Uterus (tissue), 4 donors: ENCODE data around the gene KIF1A. TPM values are rescaled to one million over a fixed set of nuclear protein-coding genes. Genes with fewer than 3 reads are reported as not detected.
"Not testable (repeated sequence)": the region's sequence is repeated elsewhere in the genome, so short reads cannot be mapped to it uniquely, and the experiment has no call there.

Source experiments
- DNase-seq, 2 donors: peaks; one replicate each; pipeline ENCODE4 v3.0.0-alpha.2; 2019 to 2020
- H3K27ac ChIP-seq, 2 donors: fragments of 200-600 bp; sonication (generic); 1 replicate in 1 of 2; 2 replicates in 1 of 2; pipeline ENCODE4 v1.5.1; 2016 to 2018
- H3K27me3 ChIP-seq, 2 donors: fragments of 200-600 bp; sonication (generic); one replicate each; pipeline ENCODE4 v1.5.1; 2018 to 2019; ENCODE audit warnings: control low read depth in 1 of 2
- H3K36me3 ChIP-seq, 2 donors: fragments of 200-600 bp; sonication (generic); one replicate each; pipeline ENCODE4 v1.5.1; 2019; ENCODE audit warnings: control low read depth in 1 of 2
- H3K4me1 ChIP-seq, 2 donors: fragments of 200-600 bp; sonication (generic); one replicate each; pipeline ENCODE4 v1.5.1; 2018 to 2019; ENCODE audit warnings: control low read depth in 1 of 2
- H3K4me3 ChIP-seq, 2 donors: fragments of 200-600 bp; sonication (generic); 1 replicate in 1 of 2; 2 replicates in 1 of 2; pipeline ENCODE4 v1.5.1; 2018 to 2019; ENCODE audit warnings: mild to moderate bottlenecking in 1 of 2
- H3K9me3 ChIP-seq, 2 donors: fragments of 200-600 bp; sonication (generic); one replicate each; pipeline ENCODE4 v1.5.1; 2019; ENCODE audit warnings: control low read depth in 1 of 2
- POLR2A ChIP-seq, 2 donors: fragments of 450-650 bp; IDR thresholded peaks; one replicate each; pipeline ENCODE4 v1.6.1; 2016; ENCODE audit warnings: antibody characterized with exemption in 2 of 2, mild to moderate bottlenecking in 1 of 2, moderate library complexity in 1 of 2
- intact Hi-C: fragments of 100-400 bp; cut with DNase I; formaldehyde crosslinking; loops from one replicate; pipeline ENCODE4 v1.15.1; 2023; ENCODE audit warnings: low total_unique reads
- total RNA-seq, 4 donors: library from RNA; depleted of rRNA in 3 of 4; stranded (reverse); fragments of >200 nt in 3 of 4; gene quantifications; one replicate each; pipeline versions ENCODE4 v1.1.0 to v1.2.4, GENCODE V29; 2014 to 2023
- TF ChIP-seq, protein P1 (sequence below), 4 experiments: fragments of 200-600 bp in 2 of 4; fragments of 450-650 bp in 2 of 4; sonication (generic) in 2 of 4; IDR thresholded peaks; one replicate each; pipeline ENCODE4 v1.5.1; 2016 to 2019; ENCODE audit warnings: antibody characterized with exemption in 4 of 4, mild to moderate bottlenecking in 2 of 4, moderate library complexity in 1 of 4
- donor health status: DM: yes; HTN: yes; CAD: no.

The KIF1A gene
- total RNA-seq, 4 donors from 2014 or later, result 0.37 to 12.9 TPM; not detected in 2

DNA sequence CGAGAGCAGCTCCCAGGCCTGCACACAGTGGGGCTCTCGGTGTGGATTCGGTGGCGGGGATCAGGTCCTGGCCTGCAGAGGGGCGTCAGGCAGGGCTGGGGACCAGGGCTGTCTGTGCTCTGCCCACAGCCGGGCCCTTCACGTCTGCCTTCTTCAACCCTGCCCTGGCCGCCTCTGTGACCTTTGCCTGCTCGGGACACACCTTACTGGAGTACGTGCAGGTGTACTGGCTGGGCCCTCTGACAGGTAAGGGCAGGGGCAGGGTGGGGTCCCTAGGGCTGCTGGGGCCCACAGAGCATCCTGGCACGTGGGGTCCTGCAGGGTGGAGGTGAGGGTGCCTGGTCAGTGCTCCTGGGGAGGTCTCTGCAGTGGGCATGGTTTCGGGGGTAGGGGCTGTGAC, 125.7 kb downstream of the KIF1A start:
- H3K36me3 ChIP-seq, H3K4me1 ChIP-seq, H3K27ac ChIP-seq, intact Hi-C loops, H3K9me3 ChIP-seq, DNase-seq, H3K4me3 ChIP-seq, H3K27me3 ChIP-seq: not testable (repeated sequence)

DNA sequence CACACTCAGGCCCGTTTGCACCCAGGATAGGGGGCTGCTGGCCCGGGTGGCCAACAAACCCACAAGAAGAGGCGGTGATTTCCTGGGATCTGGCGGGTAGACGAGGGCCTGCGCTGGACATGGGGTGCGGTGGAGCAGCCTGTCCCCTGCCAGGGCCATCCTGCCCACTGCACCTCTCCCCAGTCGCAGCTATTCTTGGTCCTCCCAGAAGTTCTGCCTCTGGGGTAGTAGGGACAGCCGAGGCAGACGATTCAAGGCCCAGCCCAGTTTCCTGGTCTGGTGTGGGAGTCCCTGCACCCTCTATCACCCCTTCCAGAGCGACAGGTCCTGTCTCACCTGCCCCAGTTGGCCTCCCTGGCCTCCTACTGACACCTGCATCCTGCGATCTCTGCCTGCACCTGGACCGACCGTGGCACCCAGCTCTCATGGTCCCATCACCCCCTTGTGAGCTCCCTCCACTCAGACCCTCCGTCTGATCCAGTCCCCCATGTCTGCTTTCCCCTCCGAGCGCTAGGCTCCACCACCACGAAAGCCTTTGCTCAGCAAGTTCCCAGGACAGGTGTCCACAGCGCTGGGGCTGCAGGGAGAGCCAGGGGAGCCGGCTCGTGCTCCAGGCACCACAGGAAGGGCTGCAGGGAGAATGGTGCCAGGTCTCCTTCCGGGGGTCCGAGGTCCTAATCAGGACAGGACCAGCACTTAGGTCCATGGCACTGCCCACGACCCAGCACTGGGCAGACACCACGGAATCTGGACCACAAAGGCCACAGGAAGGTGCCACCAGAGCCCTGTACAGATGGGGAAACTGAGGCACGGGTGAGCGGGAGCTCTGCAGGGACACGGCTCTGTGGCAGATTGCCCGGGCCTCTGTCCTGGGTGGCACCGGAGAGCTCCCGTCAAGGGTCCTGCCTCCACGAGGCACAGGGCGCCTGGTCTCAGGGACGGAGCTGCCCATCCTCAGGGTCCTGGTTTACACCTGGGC, 127.1 kb downstream of the KIF1A start:
- H3K36me3 ChIP-seq, H3K4me1 ChIP-seq, H3K4me3 ChIP-seq, DNase-seq, H3K9me3 ChIP-seq, H3K27me3 ChIP-seq, intact Hi-C loops, H3K27ac ChIP-seq: not testable (repeated sequence)

DNA sequence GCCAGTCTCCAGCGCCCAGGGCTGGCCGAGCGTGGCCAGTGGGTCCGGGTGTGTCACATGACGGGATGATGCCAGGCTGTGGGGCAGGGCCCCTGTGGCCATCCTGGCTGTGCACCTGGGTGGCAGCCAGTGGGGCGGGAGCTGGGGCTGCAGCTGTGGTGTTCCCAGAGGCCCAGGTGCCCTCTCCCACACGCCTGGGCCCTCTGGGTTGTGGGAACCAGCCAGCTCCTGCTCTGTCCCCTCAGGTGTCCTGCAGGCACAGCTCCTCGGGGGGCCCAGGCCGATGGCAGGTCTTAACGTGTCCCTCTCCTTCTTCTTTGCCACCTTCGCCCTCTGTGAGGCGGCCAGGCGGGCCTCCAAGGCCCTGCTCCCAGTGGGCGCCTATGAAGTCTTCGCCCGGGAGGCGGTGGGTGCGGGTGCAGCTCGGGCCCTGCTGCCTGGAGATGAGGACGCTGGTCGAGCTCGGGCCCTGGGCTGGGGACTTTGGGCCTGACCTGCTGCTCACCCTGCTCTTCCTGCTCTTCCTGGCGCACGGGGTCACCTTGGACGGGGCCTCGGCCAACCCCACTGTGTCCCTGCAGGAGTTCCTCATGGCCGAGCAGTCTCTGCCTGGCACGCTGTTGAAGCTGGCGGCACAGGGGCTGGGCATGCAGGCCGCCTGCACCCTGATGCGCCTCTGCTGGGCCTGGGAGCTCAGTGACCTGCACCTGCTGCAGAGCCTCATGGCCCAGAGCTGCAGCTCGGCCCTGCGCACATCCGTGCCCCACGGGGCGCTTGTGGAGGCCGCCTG, 128.2 kb downstream of the KIF1A start, which contains the start of gene AQP12A:
TSS of gene AQP12A (plus strand) at position 236 of the 790 bp plus-strand sequence. CDS start at position 284, 48 bp downstream.
- DNase-seq, result not testable (repeated sequence)

DNA sequence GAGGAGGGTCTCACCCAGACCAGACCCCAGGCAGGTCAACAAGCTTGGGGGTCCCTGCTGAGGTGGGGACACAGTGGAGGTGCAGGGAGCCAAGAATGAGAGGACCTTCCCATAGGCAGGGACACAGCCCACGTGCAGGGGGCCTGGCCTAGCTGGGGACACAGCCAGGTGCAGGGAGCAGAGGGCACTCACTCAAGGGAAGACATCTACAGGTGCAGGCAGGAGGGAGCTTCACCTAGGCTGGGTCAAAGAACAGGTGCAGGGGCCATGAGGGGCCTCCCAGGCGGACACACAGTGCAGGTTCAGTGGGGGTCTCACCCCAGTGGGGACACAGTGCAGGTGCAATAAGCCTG, 129.0 kb downstream of the KIF1A start:
- H3K36me3 ChIP-seq, intact Hi-C loops, H3K9me3 ChIP-seq: not testable (repeated sequence)

More for the DNA sequence above, 128.2 kb downstream of the KIF1A start, which contains the start of gene AQP12A:
- H3K27me3 ChIP-seq, H3K9me3 ChIP-seq, H3K27ac ChIP-seq, H3K36me3 ChIP-seq, H3K4me3 ChIP-seq, intact Hi-C loops, H3K4me1 ChIP-seq: not testable (repeated sequence)

DNA sequence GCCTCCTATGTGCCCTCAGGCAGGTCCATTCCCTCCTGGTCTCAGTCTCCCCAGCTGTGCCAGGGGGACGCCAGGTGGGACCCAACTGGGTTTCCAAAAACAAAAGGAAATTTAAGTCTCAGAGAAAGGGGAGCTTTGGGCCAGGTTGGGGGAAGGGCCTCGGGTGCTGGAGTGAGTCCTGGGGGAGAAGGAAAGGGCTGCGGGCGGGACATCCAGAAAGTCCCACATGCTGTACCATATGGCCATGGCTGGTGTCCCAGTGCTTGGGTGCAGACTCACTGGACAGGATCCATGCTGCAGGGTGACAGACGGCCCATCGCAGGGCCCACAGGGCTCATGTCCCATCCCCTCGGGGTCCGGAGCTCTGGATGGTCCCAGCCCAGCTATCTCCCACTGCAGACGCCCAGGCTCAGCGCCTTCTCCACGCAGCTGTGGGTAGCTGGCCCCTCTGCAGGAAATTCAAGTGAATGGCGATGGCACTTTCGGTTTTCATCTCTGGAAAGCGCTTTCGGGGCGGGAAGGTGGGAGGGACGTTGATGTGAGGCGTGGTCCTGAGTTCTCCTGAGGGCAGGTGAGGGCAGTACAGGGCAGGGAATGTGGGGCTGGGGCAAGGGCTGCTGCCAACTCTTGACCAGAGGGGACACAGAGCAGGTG, 129.5 kb downstream of the KIF1A start:
- H3K36me3 ChIP-seq, H3K27me3 ChIP-seq, H3K9me3 ChIP-seq, intact Hi-C loops, H3K4me1 ChIP-seq, H3K27ac ChIP-seq, DNase-seq, H3K4me3 ChIP-seq: not testable (repeated sequence)

More for the DNA sequence above, 129.0 kb downstream of the KIF1A start:
- H3K4me3 ChIP-seq, DNase-seq, H3K27ac ChIP-seq, H3K27me3 ChIP-seq, H3K4me1 ChIP-seq: not testable (repeated sequence)

DNA sequence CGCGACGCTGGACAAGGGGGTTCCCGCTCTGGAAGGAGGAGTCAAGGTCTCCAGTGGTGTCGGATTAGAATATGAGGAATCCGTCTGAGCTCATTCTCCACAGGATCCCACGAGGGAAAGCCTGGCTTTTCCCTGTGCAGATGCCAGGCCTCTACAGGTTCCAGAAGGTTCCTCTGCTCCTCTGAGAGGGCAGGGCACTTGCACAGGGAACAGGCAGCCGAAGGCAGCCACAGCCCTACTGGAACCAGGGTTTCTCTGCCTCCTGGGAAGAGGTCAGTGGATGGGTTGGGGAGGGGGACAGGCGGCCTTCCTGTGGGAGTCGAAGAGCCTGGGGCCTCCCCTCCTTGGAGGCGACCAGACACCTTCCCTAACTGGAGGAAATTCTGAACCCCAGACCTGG, 130.0 kb downstream of the KIF1A start:
- intact Hi-C loops, result no loop called here

DNA sequence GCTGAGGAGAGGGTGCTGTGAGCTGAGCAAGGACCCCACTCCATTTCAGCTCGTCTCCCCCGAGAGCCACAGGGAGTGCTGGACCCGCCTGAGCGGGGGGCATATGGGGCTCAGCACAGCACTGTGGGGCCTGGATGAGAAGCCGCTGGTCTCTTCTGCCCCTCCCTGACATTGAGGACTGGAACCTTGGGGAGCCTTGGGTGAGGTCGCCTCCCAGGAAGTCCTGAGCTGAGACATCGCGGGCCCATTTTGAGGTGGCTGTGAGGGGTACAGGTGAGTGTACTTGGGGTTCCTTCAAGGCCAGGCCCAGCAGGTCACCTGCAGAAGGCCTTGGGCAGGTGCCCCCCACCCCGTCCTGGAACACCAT, 131.5 kb downstream of the KIF1A start:
- H3K27me3 ChIP-seq, result no peaks in the 10 kb centered on the region
- H3K9me3 ChIP-seq, result no peaks in the 10 kb centered on the region
- no peak for TF ChIP-seq POLR2A (IDR thresholded peaks at IDR 0.05)
- TF ChIP-seq, protein P1, sequence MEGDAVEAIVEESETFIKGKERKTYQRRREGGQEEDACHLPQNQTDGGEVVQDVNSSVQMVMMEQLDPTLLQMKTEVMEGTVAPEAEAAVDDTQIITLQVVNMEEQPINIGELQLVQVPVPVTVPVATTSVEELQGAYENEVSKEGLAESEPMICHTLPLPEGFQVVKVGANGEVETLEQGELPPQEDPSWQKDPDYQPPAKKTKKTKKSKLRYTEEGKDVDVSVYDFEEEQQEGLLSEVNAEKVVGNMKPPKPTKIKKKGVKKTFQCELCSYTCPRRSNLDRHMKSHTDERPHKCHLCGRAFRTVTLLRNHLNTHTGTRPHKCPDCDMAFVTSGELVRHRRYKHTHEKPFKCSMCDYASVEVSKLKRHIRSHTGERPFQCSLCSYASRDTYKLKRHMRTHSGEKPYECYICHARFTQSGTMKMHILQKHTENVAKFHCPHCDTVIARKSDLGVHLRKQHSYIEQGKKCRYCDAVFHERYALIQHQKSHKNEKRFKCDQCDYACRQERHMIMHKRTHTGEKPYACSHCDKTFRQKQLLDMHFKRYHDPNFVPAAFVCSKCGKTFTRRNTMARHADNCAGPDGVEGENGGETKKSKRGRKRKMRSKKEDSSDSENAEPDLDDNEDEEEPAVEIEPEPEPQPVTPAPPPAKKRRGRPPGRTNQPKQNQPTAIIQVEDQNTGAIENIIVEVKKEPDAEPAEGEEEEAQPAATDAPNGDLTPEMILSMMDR (IDR thresholded peaks at IDR 0.05), result no peak
- DNase-seq, result no peak
- H3K4me1 ChIP-seq, result no peaks in the 10 kb centered on the region
- H3K4me3 ChIP-seq, result no peak overlapping the region
- H3K27ac ChIP-seq, result no peak overlapping the region
- intact Hi-C loops, result no loop called here
- H3K36me3 ChIP-seq, result no peaks in the 10 kb centered on the region

More for the DNA sequence above, 130.0 kb downstream of the KIF1A start:
- Histone ChIP-seq H3K9me3 (no peaks in the 10 kb centered on the region), H3K27me3 (no peaks in the 10 kb centered on the region), H3K4me3 (no peak overlapping the region), H3K36me3 (no peaks in the 10 kb centered on the region), H3K4me1 (no peaks in the 10 kb centered on the region), H3K27ac (no peak overlapping the region)
- no peak for DNase-seq
- no peak for TF ChIP-seq POLR2A (IDR thresholded peaks at IDR 0.05)
- TF ChIP-seq, protein P1 (IDR thresholded peaks at IDR 0.05), result no peak
